Right kidney (tissue), 1 donor: ENCODE results near the gene SSBP3.

Source experiments
- DNase-seq: peaks from one replicate; pipeline ENCODE4 v3.0.0-alpha.2; 2016

The SSBP3 gene

GRCh38 chr1:54331091-54331772, 75.0 kb downstream of the SSBP3 start:
- DNase-seq: no peak

GRCh38 chr1:54329312-54330003, 76.7 kb downstream of the SSBP3 start:
- no peak for DNase-seq

GRCh38 chr1:54328066-54328636, 78.0 kb downstream of the SSBP3 start:
- no peak for DNase-seq

GRCh38 chr1:54327386-54328065, 78.7 kb downstream of the SSBP3 start:
- no peak for DNase-seq

- no peak for DNase-seq
These were observed 79.4 kb downstream of the SSBP3 start for GRCh38 chr1:54326543-54327385.

GRCh38 chr1:54325703-54326461, 80.3 kb downstream of the SSBP3 start:
- DNase-seq: peak; percentile 47

GRCh38 chr1:54325284-54325683, 80.9 kb downstream of the SSBP3 start:
- no peak for DNase-seq

- peak; percentile 60 for DNase-seq
These were observed 81.7 kb downstream of the SSBP3 start for GRCh38 chr1:54324251-54325140.

GRCh38 chr1:54323921-54324250, 82.3 kb downstream of the SSBP3 start:
- DNase-seq: no peak

GRCh38 chr1:54323324-54323739, 82.9 kb downstream of the SSBP3 start:
- no peak for DNase-seq

- DNase-seq: no peak
These were observed 87.9 kb downstream of the SSBP3 start for GRCh38 chr1:54318246-54318814.

GRCh38 chr1:54317084-54317483, 89.1 kb downstream of the SSBP3 start:
- DNase-seq: no peak

GRCh38 chr1:54315099-54315498, 91.1 kb downstream of the SSBP3 start:
- no peak for DNase-seq

GRCh38 chr1:54314696-54315095, 91.5 kb downstream of the SSBP3 start:
- no peak for DNase-seq

GRCh38 chr1:54312796-54313316, 93.3 kb downstream of the SSBP3 start:
- no peak for DNase-seq

GRCh38 chr1:54311506-54311905, 94.7 kb downstream of the SSBP3 start:
- no peak for DNase-seq

- no peak for DNase-seq
These were observed 95.5 kb downstream of the SSBP3 start for GRCh38 chr1:54310439-54311328.

GRCh38 chr1:54309631-54310366, 96.4 kb downstream of the SSBP3 start:
- no peak for DNase-seq
